GM06990 (cell line): ENCODE results near the gene KEAP1.
A peak's percentile ranks its signal among the peaks of the same experiment; 100 is the strongest.
"Not testable (repeated sequence)": the region's sequence is repeated elsewhere in the genome, so short reads cannot be mapped to it uniquely, and the experiment has no call there.

Experiments
- DNase-seq: peaks from one replicate; pipeline ENCODE4 v3.0.0-alpha.2; 2011; ENCODE audit not compliant: insufficient read length; ENCODE audit errors: extremely low read depth
- H3K27me3 ChIP-seq: replicated peaks from 2 replicates; pipeline ENCODE4 v1.6.0; 2011; ENCODE audit warnings: low read length; ENCODE audit not compliant: control insufficient read depth, insufficient read depth
- H3K36me3 ChIP-seq: 2 replicates; pipeline ENCODE4 v1.5.1; 2011; ENCODE audit warnings: low read length; ENCODE audit not compliant: control insufficient read depth, insufficient read depth
- H3K4me3 ChIP-seq: replicated peaks from 2 replicates; pipeline ENCODE4 v1.5.1; 2011; ENCODE audit warnings: low read depth, mild to moderate bottlenecking, control low read depth, low read length
- TF ChIP-seq, protein P1 (sequence below): IDR thresholded peaks from 2 replicates; pipeline ENCODE4 v1.5.1; 2011; ENCODE audit warnings: low read length, control low read depth, mild to moderate bottlenecking, inconsistent platforms; ENCODE audit not compliant: insufficient read depth, poor library complexity, severe bottlenecking

The KEAP1 gene

DNA sequence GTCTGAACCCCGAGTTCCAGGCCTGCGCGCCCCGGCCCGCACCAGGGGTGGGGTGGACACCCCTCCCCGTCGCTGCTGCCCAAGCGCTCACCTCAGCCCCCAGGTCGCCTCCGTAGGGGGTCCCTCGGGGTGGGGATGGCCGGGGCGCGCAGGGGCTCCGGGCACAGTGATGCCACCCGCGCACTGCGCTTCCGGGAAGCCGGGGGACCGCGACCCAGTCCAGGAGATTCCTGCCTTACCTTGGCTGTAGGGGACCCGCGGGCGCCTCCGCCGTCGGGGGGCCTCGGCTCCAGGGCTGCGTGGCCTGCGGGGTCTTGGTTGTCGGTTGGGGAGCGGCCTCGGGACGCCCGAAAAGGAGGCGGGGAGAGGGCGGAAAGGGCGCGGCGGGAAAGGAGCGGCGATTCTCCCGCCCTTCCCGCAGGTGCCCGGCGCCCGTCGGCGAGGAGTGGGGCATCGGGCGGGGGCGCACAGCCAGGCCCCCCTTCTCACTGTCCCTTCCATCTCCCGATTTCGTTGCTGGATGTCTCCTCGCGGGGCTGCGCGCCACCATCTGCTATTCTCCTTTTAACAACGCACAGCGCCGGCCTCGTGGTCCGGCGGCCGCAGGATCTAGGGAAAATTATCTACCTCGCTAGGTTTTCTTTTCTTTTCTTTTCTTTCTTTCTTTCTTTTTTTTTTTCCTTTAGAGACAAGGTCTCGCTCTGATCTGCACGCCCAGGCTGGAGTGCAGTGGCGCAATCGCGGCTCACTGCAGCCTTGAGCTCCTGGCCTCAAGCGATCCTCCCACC is at the start of gene KEAP1:
Gene KEAP1, minus strand, starts transcription at position 355 of the 788 bp plus-strand sequence. CDS start 3,323 bp downstream, outside the sequence.
- H3K27me3 ChIP-seq, result no peaks in the 10 kb centered on the region
- TF ChIP-seq, protein P1, sequence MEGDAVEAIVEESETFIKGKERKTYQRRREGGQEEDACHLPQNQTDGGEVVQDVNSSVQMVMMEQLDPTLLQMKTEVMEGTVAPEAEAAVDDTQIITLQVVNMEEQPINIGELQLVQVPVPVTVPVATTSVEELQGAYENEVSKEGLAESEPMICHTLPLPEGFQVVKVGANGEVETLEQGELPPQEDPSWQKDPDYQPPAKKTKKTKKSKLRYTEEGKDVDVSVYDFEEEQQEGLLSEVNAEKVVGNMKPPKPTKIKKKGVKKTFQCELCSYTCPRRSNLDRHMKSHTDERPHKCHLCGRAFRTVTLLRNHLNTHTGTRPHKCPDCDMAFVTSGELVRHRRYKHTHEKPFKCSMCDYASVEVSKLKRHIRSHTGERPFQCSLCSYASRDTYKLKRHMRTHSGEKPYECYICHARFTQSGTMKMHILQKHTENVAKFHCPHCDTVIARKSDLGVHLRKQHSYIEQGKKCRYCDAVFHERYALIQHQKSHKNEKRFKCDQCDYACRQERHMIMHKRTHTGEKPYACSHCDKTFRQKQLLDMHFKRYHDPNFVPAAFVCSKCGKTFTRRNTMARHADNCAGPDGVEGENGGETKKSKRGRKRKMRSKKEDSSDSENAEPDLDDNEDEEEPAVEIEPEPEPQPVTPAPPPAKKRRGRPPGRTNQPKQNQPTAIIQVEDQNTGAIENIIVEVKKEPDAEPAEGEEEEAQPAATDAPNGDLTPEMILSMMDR, result peak; percentile 1
- no peak for DNase-seq
- peak within 1 kb of the TSS; percentile 92 for H3K4me3 ChIP-seq
- peaks cover 12% of the 10 kb centered on the region for H3K36me3 ChIP-seq

DNA sequence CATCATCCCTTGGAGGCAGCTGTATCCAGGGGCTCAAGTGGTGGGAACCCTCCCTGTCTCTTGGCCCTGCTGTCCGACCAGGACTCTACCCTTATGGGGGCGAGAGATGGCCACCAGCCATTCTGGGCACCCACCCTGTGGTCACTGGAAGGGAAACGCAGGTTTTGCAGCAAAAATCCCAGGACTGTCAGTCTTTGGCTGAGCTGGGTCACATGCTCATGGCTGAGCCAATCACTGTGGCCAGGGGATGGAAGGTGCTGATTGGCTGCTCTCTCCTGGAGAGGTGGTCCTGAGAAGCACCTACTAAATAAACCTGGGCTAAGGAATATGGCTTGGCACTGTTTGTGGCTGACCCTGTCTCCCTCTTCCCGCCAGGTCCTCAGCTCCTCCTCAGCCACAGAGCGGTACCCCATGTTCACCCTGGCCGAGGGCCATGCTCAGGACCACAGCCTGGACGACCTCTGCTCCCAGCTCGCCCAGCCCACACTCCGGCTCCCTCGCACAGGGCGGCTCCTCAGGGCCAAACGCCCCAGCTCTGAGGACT is 49.4 kb upstream of the KEAP1 start:
- H3K4me3 ChIP-seq, result no peak overlapping the region
- no peak for DNase-seq
- no peaks in the 10 kb centered on the region for H3K27me3 ChIP-seq
- TF ChIP-seq, protein P1, result no peak
- H3K36me3 ChIP-seq, result peaks cover 35% of the 10 kb centered on the region

DNA sequence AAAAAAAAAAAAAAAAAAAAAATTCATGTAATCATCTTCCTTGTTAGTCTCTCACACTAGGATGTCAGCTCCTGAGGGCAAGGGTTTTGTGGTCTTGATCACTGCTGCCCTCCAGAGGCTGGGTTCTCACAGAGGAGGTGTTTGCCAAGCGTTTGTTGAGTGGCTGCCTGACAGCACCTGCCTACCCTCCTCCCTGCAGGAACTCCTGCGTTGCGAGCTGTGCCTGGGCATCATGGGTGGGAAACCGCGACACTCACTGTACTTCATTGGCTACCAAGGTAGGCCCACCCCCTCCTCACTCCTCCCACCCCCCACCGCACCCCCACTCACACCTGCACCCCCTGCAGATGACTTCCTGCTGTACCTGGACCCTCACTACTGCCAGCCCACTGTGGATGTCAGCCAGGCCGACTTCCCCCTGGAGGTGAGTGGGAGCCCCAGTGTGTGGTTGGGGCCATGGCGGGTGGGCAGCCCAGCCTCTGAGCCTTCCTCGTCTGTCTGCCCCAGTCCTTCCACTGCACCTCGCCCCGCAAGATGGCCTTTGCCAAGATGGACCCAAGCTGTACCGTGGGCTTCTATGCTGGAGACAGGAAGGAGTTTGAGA is 48.6 kb upstream of the KEAP1 start:
- TF ChIP-seq, protein P1, result peak; percentile 3
- Histone ChIP-seq H3K27me3 (no peaks in the 10 kb centered on the region), H3K4me3 (no peak overlapping the region), H3K36me3 (peaks cover 39% of the 10 kb centered on the region)
- DNase-seq, result no peak

DNA sequence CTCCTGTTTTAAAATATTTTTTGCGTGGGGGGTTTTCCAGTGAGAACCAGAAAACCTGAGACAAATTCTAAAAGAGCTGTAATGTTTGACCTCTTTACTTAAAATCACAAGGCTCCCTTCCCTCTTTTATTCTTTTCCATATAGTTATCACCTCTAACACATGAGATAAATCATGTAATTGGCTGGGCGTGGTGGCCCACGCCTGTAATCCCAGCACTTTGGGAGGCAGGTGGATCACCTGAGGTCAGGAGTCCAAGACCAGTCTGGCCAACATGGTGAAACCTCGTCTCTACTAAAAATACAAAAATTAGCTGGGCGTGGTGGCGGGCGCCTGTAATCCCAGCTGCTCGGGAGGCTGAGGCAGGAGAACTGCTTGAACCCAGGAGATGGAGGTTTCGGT is 47.9 kb upstream of the KEAP1 start:
- H3K36me3 ChIP-seq, result peaks cover 38% of the 10 kb centered on the region
- not testable (repeated sequence) for H3K4me3 ChIP-seq, H3K27me3 ChIP-seq, DNase-seq

DNA sequence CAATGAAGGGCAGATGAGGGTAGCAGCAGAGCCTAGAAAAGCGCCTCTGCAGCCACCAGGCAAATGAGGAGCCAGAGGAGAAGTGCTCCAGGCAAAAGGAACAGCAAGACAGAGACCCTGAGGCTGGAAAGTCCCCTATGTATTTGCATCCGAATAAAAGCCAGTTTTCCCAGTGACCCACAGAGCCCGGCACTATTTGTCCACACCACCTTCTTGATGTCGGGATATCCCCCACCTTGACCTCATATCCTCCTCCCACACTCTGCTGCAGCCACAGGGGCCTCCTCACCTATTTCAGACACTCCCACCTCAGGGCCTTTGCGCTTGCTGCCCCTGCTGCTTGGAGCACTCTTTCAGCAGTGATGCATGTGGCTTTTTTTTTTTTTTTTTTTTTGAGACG is 47.2 kb upstream of the KEAP1 start:
- Histone ChIP-seq H3K27me3 (no peaks in the 10 kb centered on the region), H3K36me3 (peaks cover 35% of the 10 kb centered on the region), H3K4me3 (no peak overlapping the region)
- DNase-seq, result no peak
- TF ChIP-seq, protein P1, result no peak

DNA sequence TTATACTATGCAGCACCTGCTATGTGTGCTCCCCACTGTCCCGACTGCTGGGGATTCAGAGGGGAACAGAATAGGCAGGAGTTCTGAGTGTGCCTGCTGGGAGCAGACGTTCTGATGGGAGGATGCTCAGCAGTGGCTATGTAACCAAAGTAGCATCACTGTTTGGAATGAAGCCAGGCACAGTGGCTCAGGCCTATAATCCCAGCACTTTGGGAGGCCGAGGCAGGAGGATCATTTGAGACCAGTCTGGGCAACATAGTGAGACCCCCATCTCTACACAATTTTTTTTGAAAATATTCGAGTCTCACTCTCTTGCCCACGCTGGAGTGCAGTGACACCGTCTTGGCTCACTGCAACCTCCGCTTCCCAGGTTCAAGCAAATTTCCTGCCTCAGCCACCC is 46.6 kb upstream of the KEAP1 start:
- TF ChIP-seq, protein P1, result no peak
- Histone ChIP-seq H3K36me3 (peaks cover 31% of the 10 kb centered on the region), H3K4me3 (no peak overlapping the region), H3K27me3 (no peaks in the 10 kb centered on the region)
- no peak for DNase-seq
